Islet of Langerhans (tissue), 1 donor: Measurements from ENCODE around the gene TKFC.

Source experiments
- FAIRE-seq: peaks from one replicate; lab custom pipeline; 2011; peaks lifted over from hg19 to GRCh38; lab: Jason Lieb, UNC

Gene TKFC, protein sequence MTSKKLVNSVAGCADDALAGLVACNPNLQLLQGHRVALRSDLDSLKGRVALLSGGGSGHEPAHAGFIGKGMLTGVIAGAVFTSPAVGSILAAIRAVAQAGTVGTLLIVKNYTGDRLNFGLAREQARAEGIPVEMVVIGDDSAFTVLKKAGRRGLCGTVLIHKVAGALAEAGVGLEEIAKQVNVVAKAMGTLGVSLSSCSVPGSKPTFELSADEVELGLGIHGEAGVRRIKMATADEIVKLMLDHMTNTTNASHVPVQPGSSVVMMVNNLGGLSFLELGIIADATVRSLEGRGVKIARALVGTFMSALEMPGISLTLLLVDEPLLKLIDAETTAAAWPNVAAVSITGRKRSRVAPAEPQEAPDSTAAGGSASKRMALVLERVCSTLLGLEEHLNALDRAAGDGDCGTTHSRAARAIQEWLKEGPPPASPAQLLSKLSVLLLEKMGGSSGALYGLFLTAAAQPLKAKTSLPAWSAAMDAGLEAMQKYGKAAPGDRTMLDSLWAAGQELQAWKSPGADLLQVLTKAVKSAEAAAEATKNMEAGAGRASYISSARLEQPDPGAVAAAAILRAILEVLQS

DNA sequence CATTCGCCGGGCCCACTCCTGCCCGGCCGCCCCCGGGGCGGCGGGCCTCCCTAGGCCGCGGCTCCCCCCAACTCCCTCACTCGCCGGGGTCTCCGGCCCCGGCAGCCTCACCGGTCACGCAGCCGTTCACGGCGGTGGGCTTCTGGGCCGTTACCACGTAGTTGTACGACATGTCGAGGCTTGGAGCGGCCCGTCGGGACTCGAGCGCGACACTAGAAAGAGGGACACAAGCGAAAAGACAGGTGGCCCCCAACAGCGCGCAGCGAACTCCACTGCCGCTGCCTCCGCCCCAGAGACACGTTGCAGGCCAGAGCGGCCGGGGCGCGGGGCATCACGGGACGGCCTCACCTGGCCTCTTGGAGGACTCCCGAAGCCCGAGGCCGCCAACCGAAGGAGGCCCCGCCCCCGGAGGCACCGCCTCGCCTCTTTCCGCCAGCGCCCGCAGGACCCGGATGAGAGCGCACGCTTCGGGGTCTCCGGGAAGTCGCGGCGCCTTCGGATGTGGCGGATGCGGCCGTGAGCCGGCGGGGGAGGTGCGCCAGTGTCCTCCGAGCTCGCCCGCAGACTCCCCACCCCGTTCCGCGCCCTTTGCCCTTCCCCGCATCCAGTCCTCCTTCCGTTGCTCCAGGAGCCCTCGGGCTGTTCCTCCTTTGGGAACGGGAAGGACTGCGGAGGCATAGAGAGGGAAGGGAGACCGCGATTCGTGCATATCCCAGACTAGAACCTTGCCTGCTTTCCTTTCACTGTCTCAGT lies at the start of gene TKFC, which contains the start of gene DDB1:
TSS of gene TKFC (plus strand) at position 432 of the 753 bp plus-strand sequence. CDS start 1,501 bp downstream, outside the sequence.
TSS of gene DDB1 (minus strand) at position 309 of the 753 bp plus-strand sequence. CDS start at position 172, 137 bp downstream.
- FAIRE-seq: no peak

DNA sequence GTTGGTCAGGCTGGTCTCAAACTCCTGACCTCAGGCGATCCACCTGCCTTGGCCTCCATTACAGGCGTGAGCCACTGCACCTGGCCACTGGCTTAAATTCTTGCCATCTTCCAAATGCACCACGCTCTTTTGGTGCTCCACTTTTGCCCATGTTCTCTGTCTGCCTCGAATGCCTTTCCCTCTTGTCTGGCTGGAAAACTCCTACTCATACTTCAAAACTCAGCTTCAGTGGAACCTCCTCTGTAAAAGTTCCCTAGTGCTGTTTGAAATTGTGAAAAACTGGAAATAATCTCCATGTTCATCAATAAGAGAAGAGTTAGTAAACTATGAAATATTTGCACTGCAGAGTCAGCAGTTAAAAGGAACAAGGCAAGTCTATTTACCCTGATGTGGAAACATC lies 49.4 kb upstream of the TKFC start:
- no peak for FAIRE-seq

GRCh38 chr11:61287338-61287977 lies 45.6 kb upstream of the TKFC start:
- FAIRE-seq: no peak

DNA sequence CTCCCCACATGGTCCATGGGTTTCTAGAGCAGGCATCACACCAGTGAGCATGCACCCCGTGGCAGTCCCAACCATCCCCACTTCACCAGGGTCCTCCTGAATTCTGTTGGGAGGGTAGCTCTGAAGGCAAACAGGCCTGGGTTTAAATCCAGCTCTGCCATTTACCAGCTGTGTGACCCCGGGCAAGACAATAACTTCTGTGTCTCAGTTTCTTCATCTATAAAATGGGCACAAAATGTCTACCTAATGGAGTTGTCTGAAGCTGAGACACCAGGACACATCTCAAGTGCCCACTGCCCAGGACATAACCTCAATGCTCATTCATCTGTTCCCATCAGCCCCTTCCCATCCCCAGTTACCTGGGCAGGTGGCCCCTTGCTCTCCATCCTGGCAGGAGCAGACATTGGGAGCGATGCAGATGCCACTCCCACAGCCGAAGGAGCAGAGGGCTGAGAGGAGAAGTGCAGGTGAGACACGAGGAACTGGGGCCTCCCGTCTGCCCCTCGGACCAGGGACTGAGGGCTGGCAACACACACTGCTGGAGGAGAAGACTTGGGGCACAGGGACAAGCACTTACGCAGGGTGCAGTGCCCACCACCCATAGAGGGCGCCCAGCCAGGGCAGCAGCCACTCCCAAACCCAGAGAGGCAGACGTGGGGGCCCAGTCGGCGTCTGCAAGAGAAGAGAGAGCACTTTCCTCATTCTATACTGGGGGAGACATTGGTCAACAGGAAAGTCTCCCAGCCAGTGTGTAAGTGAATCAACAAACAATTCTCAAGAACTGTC lies 41.9 kb upstream of the TKFC start:
- FAIRE-seq: no peak

- FAIRE-seq: no peak
These were observed 40.7 kb upstream of the TKFC start for GRCh38 chr11:61292356-61292755.

DNA sequence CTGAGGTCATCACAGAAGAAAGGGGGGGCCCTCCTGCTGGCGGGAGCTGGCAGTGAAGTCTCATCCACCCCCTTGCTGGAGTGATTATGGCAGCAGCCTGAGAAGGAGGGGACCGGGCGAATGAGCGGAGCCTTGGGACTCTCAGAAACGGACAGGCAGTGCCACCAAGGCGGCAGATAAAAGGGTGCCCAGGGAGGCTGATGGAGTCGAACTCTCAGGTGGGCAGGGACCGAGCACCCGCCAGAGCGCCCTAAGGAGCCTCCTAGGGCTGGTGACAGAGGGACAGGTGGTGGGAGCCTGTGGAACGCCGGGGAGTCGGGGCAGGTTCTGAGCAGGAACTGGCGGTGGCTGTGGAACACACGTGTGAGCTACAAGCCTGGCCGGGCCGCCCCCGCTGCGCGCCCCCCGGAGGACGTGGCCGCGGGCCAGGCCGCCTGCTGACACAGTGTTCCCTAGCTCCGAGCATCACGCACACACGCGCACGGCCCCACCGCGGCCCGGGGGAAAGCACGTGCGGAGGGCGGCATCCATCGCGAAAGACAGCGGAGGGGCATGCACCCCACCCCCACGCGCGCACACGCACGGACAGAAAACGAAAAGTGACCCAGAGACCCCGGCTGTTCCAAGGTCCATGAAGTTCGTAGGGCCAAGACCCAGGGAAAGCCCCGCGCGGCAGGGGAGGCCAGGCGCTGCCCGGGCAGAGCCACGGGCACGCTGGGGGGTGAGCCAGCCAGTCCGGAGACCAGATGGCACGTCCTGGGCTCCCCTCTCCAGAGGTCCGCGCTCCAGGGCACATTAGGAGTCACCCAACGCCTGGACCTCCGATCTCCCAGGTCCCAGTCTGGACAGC lies 38.9 kb upstream of the TKFC start:
- FAIRE-seq: no peak

GRCh38 chr11:61294717-61295595 lies 38.1 kb upstream of the TKFC start, which contains the start of gene VWCE:
Gene VWCE (minus strand): TSS chr11:61295316. CDS start chr11:61295037, 279 bp downstream.
- FAIRE-seq: no peak

DNA sequence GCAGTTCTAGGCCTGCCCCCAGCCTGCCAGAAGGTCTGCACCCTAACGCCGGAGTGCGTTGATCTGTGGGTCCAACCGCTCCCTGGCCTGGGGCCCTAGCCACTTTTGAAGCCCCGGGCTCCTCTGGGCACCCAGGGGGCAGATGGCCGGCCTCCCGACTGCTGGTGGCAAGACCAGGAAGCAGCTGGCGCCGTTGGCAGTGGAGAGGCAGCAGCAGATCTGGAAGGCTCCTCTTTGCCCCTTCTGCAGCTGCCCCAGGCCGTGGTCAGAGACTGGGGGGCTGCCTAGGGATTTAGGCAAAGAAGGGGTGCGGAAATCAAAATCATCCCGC lies 37.5 kb upstream of the TKFC start:
- no peak for FAIRE-seq

DNA sequence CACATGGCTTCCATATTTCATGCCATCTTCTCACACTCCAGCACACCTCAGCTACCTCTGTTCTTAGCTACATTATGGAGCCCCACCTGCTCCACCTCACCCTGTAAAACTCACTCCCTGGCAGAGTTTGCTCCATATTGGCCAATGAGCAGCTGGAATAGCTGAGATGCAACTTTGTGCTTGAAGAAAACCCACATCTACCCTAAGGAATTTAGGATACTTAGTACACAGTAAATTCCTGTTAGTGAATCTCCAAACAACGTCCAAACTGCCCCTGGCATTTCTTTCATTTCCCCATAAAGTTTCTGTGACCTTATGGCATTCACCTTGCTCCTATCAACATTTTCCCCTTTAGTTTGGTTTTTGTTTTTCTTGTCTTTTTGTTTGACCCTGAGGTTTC lies 35.7 kb upstream of the TKFC start:
- FAIRE-seq: no peak

DNA sequence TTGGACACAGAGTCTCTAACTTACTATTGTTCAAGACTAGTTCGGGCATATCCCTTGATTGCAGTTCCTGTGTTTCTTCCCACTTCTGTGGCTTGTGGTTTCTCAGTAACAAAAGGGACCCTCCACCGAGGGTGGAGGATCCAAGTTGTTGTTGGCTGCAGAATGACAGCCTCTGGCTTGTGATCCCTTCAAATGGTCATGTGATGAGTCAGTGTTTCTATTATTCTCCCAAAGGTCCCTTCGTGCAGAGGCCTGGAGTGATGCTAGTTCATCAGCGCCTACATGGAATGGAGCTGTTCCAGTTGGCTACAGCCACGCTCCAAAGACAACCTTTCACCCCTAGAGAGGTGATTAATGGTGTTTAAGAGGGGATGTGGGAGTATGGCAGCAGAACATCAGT lies 35.3 kb upstream of the TKFC start:
- FAIRE-seq: no peak

- FAIRE-seq: no peak
These were observed 34.3 kb upstream of the TKFC start for GRCh38 chr11:61298663-61299244.

DNA sequence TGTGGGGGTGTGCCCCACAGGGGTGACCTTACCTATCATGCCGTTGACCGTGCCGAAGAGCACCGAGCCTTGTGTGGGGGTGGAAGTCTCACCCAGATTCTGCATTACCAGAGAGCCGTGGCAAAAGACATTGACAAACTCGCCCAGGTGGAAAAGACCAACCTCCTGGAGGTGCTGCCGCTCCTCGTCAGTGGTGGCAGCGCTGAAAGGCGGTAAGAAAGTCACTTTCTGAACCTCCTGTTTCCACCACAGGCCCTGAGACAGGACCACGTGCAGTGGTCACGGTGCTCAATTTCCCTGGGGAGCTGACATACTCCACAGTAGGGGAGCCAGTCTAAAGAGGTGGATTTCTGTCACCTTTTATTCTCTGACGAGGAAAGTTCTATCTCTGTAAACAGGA lies 30.5 kb upstream of the TKFC start:
- FAIRE-seq: no peak

DNA sequence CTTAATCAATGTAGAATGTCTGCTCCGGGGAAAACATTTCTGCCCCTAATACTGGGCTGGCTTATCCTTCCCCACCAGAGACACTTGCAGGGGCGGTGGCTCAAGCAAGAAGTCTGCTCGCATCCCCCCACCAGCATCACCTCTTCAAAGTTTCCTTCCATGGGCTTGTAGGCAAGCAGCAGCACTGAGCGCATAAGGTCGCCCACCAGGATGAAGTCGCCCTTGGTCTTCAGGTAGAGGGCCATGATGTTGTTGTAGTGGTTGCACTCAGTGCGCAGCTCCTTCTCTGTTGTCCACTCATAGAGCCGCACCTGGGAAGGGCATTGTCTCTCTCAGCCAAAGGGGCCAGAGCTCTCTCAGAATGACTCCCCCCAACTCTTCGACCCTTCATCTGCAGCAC lies 29.3 kb upstream of the TKFC start:
- FAIRE-seq: no peak

DNA sequence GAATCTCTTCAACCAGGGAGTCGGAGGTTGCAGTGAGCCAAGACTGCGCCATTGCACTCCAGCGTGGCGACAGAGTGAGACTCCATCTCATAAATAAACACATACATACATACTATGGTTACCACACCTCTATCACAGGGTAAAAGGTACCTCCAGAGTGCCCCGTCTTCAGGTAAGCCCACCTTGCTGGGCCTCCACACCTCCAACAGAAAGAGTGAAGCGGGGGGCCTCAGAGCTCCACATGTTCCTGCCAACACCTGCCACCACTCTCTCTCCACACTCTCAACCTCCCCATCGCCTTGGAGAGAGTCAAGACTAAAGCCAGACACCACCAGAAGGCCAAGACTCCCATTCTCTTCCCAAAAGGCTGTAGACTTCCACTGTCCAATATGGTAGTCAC lies 27.6 kb upstream of the TKFC start:
- no peak for FAIRE-seq

DNA sequence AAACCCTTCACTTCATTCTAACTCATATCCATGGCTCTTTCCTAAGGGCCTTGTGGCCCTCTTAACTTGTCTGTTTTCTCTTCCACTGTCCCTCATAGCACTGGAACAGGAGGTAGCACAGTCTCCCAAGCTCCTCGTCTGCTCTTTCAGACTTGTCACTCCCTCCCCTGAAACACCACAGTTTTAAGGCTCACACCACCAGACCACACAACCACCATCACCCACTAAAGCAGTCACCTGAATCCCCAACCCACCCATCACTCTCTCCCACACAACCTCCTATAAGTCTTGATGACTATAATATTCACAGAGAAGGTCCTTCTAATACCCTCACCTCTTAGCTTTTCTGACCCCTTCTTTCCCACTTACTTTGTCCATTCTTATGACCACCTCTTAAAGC lies 26.8 kb upstream of the TKFC start:
- no peak for FAIRE-seq

DNA sequence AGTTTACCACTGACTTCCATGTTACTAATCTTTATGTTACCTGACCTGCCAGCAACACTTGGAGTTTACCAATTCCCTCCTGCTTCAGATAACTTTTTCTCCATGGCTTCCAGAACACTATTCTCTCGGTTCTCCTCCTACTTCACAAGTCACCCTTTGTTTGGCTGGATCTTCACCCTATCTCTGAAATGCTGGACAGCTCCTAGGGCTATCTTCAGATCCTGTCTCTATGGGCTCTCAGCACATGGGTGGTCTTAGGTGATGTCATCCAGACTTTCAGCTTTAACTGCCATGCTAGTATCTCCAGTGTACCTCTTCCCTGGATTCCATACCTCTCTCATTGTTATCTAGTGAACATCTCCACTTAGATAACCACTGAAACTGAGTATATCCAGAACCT lies 25.7 kb upstream of the TKFC start:
- FAIRE-seq: no peak

GRCh38 chr11:61309141-61309540 lies 23.9 kb upstream of the TKFC start:
- FAIRE-seq: no peak

DNA sequence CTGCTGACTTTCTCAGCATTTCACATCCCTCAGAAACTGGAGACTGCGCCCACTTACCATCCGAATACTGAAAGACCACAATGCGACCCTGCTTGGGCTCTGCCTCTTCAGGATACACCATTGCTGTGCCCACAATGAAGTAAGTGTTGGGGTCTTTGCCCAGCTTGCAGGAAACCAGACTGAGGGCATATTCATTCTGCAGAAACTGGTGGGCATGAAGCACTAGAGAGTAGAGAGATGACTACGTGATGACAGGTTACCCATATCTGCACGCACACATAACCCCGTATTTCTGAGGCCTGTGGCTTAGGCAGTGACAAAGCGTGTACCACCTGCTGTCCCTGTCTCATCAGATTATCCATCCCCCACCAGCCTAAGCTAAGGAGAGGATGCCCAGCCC lies 23.3 kb upstream of the TKFC start:
- FAIRE-seq: no peak

DNA sequence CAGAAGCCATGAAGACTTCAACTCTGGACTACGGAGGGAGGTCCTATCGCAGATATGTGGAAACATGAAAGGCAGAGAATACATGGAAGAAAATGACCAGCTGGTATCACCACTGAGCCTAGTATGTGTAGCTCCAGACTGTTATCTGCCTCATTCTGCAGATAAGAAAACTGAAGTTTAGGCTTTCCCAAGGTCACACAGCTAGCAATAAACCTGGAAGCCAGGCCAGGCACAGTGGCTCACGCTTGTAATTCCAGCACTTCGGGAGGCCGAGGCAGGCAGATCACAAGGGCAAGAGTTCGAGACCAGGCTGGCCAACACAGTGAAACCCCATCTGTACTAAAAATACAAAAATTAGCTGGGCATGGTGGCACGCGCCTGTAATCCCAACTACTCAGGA lies 22.3 kb upstream of the TKFC start:
- no peak for FAIRE-seq

DNA sequence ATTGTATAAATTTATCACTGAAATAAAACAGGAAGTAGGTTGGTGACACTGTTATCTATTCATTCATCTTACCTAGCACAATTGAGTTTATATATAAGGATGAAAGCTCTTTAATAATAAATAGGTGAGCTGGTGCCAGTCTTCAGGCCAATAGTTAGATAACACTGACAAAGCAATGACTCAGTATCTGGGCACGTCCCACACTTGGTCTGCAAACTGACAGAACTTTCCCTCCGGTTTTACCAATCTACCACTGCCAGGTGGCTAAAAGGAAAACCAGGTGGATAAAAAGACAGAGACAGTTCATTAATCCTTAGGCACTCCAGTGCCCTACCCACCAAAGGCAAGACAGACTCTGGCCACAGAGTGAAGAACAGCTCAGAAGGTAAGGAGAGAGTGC lies 17.8 kb upstream of the TKFC start:
- FAIRE-seq: no peak
